GM18867 (cell line): Measurements from ENCODE around the gene ARF6.

Experiments
- ATAC-seq: cut with Tn5 transposase; IDR thresholded peaks from one replicate; pipeline ENCODE4 v1.9.1; 2021; ENCODE audit warnings: mild to moderate bottlenecking, moderate library complexity; ENCODE audit not compliant: unreplicated experiment

ARF6 gene

DNA sequence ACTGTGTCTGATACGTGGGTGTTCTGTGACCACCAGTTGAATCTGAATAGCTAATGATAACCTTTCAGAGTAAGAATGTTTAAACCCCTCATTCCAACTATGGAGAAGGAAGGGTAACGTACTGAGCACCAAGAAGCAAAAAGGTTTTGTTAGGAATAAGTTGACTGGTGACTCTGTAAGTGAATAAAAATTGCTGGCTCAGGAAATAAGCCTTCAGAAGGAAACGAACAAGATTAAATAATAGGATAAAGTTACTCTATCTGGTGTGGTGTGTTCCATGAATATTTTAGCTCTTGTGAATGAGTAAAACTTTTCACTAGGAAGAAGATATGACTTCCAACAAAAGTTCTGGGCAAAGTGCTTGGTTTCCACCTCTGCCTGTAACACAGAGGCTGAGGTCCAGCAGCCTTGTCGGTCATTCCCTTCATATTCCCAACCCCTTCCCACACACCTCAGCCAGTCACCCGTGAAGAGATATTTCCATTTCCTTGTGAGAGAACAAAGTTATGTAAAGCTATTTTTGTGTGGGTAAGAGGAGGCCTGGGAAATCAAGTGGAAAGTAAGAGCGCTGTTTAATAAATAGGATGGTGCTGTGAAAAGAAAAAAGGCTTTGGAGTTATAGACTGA lies 47.1 kb downstream of the ARF6 start:
- ATAC-seq: no peak

DNA sequence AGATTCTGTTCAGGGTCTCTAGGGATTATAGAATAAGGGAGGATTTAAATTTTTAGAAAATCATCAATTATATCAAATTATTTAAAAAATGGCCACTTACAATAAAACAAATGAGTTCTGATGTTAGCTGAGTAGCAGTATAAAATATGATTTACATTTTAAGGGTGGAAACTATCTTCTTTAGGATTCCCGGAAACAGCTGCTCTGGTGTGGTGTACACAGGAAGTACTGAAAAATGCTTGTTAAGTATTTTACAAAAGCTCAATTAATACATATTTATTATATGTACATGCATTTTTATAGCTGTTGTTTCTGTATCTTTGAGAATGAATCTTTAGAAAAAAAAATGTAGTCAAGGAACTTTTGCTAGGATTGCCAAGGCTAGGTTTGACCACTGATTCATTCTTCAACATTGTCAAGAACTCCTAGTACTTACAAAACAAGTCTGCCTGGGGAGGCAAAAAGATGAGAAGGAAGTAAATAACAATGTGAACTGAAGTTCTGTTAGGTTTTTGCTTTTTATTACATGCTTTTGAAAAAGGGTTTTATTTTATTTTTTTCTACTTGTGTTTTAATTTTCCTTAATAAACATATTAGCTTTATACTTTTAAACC lies 48.0 kb downstream of the ARF6 start:
- ATAC-seq: no peak

DNA sequence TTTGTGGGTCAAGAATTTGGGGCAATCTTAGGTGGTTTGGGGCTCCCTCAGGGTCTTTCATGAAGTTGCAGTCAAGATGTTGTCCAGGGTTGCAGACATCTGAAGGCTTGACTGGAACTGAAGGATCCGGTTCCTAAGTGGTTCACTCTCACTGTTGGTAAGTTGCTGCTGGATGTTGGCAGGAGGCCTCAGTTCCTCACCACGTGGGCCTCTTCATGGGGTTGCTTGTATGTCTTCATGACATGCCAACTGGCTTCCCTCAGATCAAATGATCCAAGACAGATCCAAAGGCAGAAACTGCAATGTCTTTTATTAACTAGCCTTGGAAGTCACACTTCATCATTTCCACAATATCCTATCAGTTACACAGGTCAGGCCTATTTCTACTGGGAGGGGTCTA lies 49.2 kb downstream of the ARF6 start:
- no peak for ATAC-seq

- no peak for ATAC-seq
Measured at GRCh38 chr14:49944501-49944900, 51.6 kb downstream of the ARF6 start.

GRCh38 chr14:49945448-49946319 lies 52.8 kb downstream of the ARF6 start:
- no peak for ATAC-seq
